DND-41 (cell line): ENCODE measurements around the gene NISCH.

Experiments
- EZH2 ChIP-seq: IDR thresholded peaks from 3 replicates; pipeline ENCODE4 v1.6.1; 2012; ENCODE audit warnings: borderline replicate concordance, low read depth, mild to moderate bottlenecking, moderate library complexity, low read length, inconsistent platforms; ENCODE audit not compliant: severe bottlenecking
- TF ChIP-seq, protein P1 (sequence below): IDR thresholded peaks from 2 replicates; pipeline ENCODE4 v1.5.1; 2012; ENCODE audit warnings: borderline replicate concordance, low read length, moderate library complexity, mild to moderate bottlenecking; ENCODE audit not compliant: poor library complexity, severe bottlenecking; ENCODE audit errors: extremely low read depth

DNA sequence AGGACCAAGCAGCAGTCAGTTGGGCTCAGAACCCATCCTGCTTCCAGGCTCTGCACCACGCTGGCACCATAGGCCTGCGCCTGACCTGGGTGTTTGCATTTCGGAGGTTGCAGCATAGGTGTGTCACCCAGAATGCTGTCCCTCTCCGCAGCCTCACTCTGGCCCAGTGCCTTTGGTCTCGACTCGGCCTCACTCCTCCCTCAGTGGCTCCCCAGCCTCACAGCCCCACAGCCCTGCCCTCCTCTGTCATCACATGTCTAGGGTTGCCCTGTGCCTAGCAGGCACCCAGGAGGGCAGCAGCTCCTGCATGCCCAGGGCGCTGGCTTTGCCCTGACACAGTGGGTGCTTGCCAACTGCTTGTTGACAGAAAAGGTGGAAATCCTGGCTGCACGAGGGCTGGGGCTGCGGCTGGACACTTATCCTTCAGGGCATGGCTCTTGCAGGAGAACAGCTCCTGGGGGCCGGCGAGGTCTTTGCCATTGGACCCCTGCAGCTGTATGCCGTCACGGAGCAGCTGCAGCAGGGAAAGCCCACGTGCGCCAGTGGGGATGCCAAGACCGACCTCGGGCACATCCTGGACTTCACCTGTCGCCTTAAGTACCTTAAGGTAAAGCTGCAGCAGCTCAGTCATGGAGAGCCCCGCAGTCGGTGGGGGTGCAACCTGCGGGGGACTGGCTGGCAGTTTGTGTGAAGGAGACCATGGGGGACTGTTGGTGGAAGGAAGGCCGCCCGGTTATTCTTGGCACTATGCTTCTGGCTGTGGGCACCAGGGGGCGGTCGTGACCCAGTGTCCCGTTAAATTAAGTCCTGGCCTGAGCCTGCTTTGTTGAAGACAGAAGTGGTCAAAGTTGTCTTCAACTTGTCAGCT is 16.2 kb downstream of the NISCH start:
- TF ChIP-seq, protein P1, sequence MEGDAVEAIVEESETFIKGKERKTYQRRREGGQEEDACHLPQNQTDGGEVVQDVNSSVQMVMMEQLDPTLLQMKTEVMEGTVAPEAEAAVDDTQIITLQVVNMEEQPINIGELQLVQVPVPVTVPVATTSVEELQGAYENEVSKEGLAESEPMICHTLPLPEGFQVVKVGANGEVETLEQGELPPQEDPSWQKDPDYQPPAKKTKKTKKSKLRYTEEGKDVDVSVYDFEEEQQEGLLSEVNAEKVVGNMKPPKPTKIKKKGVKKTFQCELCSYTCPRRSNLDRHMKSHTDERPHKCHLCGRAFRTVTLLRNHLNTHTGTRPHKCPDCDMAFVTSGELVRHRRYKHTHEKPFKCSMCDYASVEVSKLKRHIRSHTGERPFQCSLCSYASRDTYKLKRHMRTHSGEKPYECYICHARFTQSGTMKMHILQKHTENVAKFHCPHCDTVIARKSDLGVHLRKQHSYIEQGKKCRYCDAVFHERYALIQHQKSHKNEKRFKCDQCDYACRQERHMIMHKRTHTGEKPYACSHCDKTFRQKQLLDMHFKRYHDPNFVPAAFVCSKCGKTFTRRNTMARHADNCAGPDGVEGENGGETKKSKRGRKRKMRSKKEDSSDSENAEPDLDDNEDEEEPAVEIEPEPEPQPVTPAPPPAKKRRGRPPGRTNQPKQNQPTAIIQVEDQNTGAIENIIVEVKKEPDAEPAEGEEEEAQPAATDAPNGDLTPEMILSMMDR = peak; percentile 24
- no peak for TF ChIP-seq EZH2
